H54 (cell line): Measurements from ENCODE around the gene KIF27.
"Not testable (repeated sequence)": the region's sequence is repeated elsewhere in the genome, so short reads cannot be mapped to it uniquely, and the experiment has no call there.

Experiments used
- DNase-seq: peaks from one replicate; pipeline ENCODE4 v3.0.0; 2011; ENCODE audit warnings: low spot score, mixed read lengths; ENCODE audit not compliant: insufficient read length
- FAIRE-seq: peaks from 3 replicates; lab custom pipeline; 2011; peaks lifted over from hg19 to GRCh38; lab: Jason Lieb, UNC
- POLR2A ChIP-seq: IDR thresholded peaks from 2 replicates; pipeline ENCODE4 v1.6.1; 2011; ENCODE audit warnings: low read depth, mild to moderate bottlenecking, low read length

KIF27 gene

DNA sequence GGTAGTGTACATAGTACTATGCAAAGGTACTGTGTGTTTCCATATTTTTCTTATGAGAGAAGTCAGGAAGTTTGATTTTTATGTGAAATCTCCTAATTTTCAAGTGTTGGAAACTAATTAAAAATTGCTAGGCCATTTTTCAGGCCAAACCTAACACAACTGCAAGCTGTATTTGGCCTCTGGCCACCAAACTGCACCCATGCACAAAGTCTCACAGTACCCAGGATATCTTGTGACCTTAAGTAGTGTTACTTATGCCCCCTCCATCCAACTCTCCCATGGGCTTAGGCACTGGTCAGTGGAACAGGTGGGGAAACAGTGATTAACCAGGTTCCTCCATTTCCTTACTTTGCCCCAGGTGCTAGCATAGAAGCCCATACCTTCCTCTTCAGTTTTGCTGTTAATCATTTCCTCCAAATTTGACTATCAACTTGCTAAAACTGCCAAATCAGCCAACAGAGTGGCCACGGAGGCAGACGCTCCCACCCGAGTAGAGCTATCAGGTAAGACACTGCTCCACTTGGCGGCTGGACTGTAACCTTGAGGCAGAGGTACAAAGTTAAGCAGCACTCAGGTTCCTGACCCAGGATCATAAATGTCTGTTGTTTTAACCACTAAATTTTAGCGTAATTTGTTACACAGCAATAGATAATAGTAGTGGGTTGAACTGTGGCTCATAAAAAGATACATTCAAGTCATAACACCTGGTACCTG, 19.5 kb upstream of the KIF27 start:
- no peak for DNase-seq
- FAIRE-seq, result no peak
- no peak for TF ChIP-seq POLR2A

- no peak for TF ChIP-seq POLR2A
- peak; percentile 50 for DNase-seq
- FAIRE-seq, result peak; percentile 84
These were observed 16.7 kb upstream of the KIF27 start for GRCh38 chr9:83937861-83938455.

DNA sequence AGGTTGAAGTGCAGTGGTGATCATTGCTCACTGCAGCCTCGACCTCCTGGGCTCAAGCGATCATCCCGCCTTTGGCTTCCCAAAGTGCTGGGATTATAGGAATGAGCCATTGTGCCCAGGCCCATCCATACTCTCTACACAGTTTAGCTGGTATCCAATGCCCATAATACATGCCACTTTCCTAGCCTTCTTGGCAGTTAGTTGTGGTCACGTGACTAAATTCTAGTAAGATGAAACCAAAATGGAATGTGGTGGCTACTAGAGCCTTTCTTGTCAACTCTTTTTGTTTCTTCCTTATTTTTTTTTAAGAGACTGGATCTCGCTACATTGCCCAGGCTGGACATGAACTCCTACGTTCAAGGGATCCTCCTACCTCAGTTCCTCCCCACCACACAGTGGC, 15.3 kb upstream of the KIF27 start:
- FAIRE-seq (no peak), DNase-seq (no peak)
- no peak for TF ChIP-seq POLR2A

GRCh38 chr9:83935276-83935935, 14.2 kb upstream of the KIF27 start:
- FAIRE-seq, result peak; percentile 92

DNA sequence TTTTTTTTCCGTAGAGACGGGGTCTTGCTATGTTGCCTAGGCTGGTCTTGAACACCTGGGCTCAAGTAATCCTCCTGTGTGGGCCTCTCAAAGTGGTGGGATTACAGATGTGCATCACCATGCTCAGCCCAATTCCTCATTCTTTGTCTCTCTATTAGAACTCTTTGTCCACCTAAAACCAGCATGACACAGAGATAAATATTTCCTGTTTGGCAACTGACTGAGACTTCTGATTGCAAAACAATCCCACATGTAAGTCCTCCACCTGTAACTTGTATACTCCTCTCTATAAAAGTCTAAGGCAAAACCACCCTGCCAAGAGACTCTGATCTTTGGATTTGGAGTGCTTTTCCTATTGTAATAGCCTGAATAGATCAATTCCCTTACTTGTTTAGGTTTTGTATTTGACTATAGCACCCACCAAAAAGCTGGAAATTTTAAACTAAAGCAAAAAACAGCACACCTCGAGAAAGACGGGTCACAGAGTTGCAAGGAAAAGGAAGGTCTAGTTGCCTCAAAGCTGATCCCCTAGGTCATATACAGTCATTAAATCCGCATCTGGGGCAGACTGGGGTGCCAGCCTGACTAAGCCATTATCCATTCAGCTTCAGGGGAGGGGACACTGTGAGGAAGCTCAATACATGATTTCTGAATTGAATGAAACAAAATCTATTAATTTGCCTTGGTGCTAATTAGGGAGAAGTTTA, 13.5 kb upstream of the KIF27 start:
- TF ChIP-seq POLR2A, result no peak
- peak; percentile 33 for FAIRE-seq

More at GRCh38 chr9:83935276-83935935, 14.2 kb upstream of the KIF27 start:
- DNase-seq, result no peak
- no peak for TF ChIP-seq POLR2A

DNA sequence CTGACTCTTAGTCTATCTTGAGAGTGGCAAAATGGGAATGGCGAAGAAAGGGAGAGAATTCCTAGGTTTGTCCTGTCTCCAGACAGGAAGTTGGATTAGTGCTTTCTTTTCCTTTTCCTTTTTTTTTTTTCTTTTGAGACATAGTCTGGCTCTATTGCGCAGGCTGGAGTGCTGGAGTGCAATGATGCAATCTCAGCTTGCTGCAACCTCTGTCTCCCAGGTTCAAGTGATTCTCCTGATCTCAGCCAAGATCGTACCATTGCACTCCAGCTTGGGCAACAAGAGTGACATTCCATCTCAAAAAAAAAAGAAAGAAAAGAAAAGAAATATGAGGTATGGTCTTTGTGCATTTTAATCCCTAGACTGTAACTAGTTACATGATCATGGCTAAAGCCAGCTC, 12.6 kb upstream of the KIF27 start:
- no peak for FAIRE-seq
- no peak for TF ChIP-seq POLR2A
- no peak for DNase-seq

More for the DNA sequence above, 13.5 kb upstream of the KIF27 start:
- no peak for DNase-seq

GRCh38 chr9:83932851-83933250, 11.6 kb upstream of the KIF27 start:
- DNase-seq (no peak), FAIRE-seq (no peak)
- TF ChIP-seq POLR2A, result no peak

DNA sequence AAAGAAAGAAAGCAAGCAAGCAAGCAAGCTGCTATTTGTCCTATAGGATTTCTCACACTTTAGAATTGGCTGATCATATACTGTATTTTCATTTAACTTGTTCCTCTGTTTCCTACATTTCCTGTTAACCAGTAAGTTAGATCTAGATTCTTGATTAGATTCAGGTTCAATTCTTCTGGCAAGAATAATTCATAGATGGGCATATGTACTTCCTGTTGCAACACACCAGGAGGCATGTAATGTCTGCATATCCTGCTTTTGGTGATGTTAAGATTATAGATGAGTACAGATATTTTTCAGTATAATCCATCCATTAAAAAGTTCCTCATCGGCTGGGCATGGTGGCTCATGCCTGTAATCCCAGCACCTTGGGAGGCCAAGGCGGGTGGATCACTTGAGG, 10.8 kb upstream of the KIF27 start:
- TF ChIP-seq POLR2A, result no peak
- FAIRE-seq (no peak), DNase-seq (no peak)

DNA sequence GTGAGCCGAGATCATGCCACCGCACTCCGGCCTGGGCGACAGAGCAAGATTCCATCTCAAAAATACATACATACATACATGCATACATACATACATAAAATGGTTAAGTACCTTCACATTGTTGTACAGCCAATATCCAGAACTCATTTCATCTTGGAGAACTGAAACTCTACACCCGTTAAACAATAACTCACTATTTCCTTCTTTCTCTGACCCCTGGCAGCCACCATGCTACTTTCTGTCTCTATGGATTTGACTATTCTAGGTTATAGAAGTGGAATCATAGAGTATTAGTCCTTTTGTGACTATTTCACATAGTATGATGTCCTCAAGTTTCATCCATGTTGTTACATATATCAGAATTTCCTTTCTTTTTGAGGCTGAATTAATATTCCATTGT, 9.6 kb upstream of the KIF27 start:
- TF ChIP-seq POLR2A, result no peak
- no peak for DNase-seq
- no peak for FAIRE-seq

DNA sequence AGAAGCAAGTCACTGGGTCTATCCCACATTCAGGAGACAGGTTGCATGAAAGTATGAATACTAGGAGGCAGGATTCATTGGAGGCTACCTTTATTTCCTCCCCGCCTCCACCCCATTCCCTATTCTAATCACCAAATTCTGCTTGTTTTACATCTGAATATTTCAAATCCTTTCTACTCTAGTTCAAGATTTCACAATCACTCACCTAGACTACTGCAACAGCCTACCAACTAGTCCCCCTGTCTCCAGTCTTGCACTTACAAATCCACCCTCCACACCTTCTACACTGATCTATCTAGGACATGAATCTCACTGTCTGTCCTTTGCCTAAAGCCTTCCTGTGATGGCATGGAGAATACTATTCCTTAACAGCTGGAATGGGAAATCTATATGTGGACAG, 6.4 kb upstream of the KIF27 start:
- FAIRE-seq (no peak), DNase-seq (no peak)
- no peak for TF ChIP-seq POLR2A

GRCh38 chr9:83920469-83920926, 734 bp downstream of the KIF27 start:
- no peak for DNase-seq
- peak; percentile 64 for FAIRE-seq
- no peak for TF ChIP-seq POLR2A

DNA sequence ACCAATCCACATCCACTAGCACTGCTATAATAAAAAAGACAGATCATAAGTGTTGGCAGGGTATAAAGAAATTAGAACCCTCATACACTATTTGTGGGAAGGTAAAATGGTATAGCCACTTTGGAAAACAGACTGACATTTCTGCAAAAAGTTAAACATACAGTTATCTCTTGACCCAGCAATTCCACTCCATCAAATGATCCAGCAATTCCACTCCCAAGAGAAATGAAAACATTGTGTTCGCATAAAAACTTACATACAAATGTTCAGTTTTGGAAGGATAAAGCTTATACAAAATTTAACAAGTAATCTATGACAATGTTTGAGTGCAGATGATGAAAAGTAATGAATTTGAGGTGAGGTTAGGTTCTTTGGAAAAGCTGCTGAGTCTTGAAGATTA, 2.1 kb downstream of the KIF27 start:
- DNase-seq (no peak), FAIRE-seq (no peak)
- no peak for TF ChIP-seq POLR2A

DNA sequence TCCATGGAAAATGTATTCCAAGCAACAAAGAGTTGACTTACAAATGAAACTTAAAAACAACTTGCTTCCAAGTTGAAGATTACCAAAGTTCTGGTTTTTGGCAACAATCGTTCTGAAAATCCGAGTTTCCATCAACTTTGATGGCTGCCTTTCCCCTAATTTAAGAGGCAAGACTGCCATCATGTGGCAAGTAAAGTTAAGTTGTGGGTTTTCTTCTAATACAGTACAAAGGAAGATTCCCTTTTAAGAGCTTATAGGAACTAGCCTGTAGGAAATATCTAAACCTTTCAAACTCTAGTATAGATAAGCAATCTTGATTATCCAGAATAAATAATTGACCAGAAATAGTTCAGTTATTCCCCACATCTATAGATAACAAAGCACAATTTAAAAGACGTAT, 9.0 kb downstream of the KIF27 start:
- FAIRE-seq, result peak; percentile 100
- not testable (repeated sequence) for DNase-seq

GRCh38 chr9:83906144-83906543, 15.1 kb downstream of the KIF27 start:
- FAIRE-seq, result peak; percentile 77
- TF ChIP-seq POLR2A, result no peak
- DNase-seq, result no peak

GRCh38 chr9:83900615-83901014, 20.6 kb downstream of the KIF27 start:
- not testable (repeated sequence) for DNase-seq
- peak; percentile 6 for FAIRE-seq

DNA sequence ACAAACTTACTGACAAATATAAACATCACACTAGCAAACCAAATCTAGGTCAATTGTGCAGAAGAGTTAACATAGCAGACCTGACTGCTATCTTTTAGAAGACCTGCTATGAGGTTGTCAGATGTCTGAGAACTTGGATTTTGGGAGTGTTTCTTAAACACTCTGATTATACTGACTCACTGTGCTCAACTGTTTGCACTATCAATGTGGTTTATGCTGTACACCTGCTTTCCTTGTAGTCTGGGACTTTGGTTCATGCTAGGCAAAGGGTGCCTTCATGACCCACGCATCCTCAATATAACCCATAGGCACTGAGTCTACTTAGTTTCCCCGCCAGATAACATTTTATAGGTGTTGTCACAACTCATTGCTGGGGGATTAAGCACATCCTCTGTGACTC, 26.9 kb downstream of the KIF27 start:
- peak; percentile 100 for FAIRE-seq
- not testable (repeated sequence) for DNase-seq

- not testable (repeated sequence) for DNase-seq
- peak; percentile 96 for FAIRE-seq
These were observed 34.7 kb downstream of the KIF27 start for GRCh38 chr9:83886498-83886897.

GRCh38 chr9:83885559-83886240, 35.5 kb downstream of the KIF27 start:
- DNase-seq, result not testable (repeated sequence)
- FAIRE-seq, result peak; percentile 99

DNA sequence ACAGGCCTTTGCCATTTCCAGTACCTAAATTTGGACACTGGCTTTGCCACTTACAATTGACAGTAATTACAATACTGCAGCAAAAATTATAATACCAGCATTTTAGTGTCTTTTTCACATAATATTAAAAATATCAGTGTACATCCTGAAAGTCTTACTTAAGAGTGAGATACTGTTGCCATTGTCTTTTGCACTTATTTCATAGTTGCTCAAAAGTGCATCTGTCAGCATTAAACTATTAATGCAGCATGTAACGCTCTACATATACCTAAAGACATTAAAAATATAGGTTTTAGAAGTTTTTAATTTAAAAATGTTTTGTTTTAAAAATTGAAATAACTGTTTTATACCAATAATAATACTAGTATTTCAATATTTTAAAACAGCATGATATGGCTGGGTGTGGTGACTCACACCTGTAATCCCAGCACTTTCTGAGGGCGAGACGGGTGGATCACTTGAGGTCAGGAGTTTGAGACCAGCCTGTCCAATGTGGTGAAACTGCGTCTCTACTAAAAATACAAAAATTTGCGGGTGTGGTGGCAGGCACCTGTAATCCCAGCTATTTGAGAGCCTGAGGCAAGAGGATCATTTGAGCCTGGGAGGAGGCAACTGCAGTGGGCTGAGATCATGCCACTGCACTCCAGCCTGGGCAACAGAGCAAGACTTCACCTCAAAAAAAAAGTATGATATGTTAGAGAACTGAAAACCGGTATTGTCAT, 39.4 kb downstream of the KIF27 start:
- not testable (repeated sequence) for FAIRE-seq, DNase-seq
